MM.1S (cell line): Measurements from ENCODE around the gene A2ML1.

Experiments used
- DNase-seq: peaks from one replicate; pipeline ENCODE4 v3.0.0-alpha.2; 2015
- H2AFZ ChIP-seq: fragments of 300-600 bp; sonication (generic); 2 replicates; pipeline ENCODE4 v1.6.0; 2016; ENCODE audit warnings: antibody characterized with exemption, low read length
- H3F3A ChIP-seq: fragments of 300-600 bp; sonication (generic); 2 replicates; pipeline ENCODE4 v1.6.1; 2016; ENCODE audit warnings: mild to moderate bottlenecking, antibody characterized with exemption, low read length, moderate library complexity, mixed read lengths; ENCODE audit not compliant: insufficient read depth
- H3K27ac ChIP-seq: fragments of 300-600 bp; sonication (generic); 2 replicates; pipeline ENCODE4 v1.5.1; 2016; ENCODE audit warnings: mild to moderate bottlenecking, low read length
- H3K27me3 ChIP-seq: fragments of 300-600 bp; sonication (generic); replicated peaks from 2 replicates; pipeline ENCODE4 v1.6.0; 2016; ENCODE audit warnings: low read length; ENCODE audit not compliant: insufficient read depth
- H3K36me3 ChIP-seq: fragments of 300-600 bp; sonication (generic); replicated peaks from 2 replicates; pipeline ENCODE4 v1.6.1; 2016; ENCODE audit warnings: mild to moderate bottlenecking, low read length, mixed read lengths; ENCODE audit not compliant: insufficient read depth
- H3K4me1 ChIP-seq: fragments of 300-600 bp; sonication (generic); 2 replicates; pipeline ENCODE4 v1.6.1; 2016; ENCODE audit warnings: low read length, mixed read lengths
- H3K4me2 ChIP-seq: fragments of 300-600 bp; sonication (generic); 2 replicates; pipeline ENCODE4 v1.6.0; 2016; ENCODE audit warnings: low read depth, low read length
- H3K4me3 ChIP-seq: fragments of 300-600 bp; sonication (generic); 2 replicates; pipeline ENCODE4 v1.5.1; 2016; ENCODE audit warnings: low read length, mixed read lengths
- H3K79me2 ChIP-seq: fragments of 300-600 bp; sonication (generic); 2 replicates; pipeline ENCODE4 v1.6.1; 2016; ENCODE audit warnings: mixed run types, low read length, mixed read lengths
- H3K9ac ChIP-seq: fragments of 300-600 bp; sonication (generic); 2 replicates; pipeline ENCODE4 v1.6.1; 2016; ENCODE audit warnings: low read length, mixed read lengths
- H3K9me2 ChIP-seq: fragments of 300-600 bp; sonication (generic); replicated peaks from 2 replicates; pipeline ENCODE4 v1.6.1; 2016; ENCODE audit warnings: mild to moderate bottlenecking, low read length, mixed read lengths; ENCODE audit not compliant: insufficient read depth
- H3K9me3 ChIP-seq: fragments of 300-600 bp; sonication (generic); replicated peaks from 2 replicates; pipeline ENCODE4 v1.6.1; 2016; ENCODE audit warnings: mild to moderate bottlenecking, low read length, mixed read lengths; ENCODE audit not compliant: insufficient read depth
- H4K20me1 ChIP-seq: fragments of 300-600 bp; sonication (generic); 2 replicates; pipeline ENCODE4 v1.6.1; 2016; ENCODE audit warnings: mild to moderate bottlenecking, low read length, moderate library complexity, mixed read lengths; ENCODE audit not compliant: insufficient read depth
- CTCF ChIP-seq: fragments of 300-600 bp; sonication (generic); IDR thresholded peaks from 2 replicates; pipeline ENCODE4 v1.5.1; 2016; ENCODE audit warnings: antibody characterized with exemption, low read length, mixed read lengths
- EZH2 ChIP-seq: fragments of 300-600 bp; sonication (generic); optimal IDR thresholded peaks from 2 replicates; pipeline ENCODE3; 2017; ENCODE audit warnings: low read depth, mild to moderate bottlenecking, antibody characterized with exemption, low read length, mixed read lengths
- EZH2phosphoT487 ChIP-seq: fragments of 300-600 bp; sonication (generic); IDR thresholded peaks from 2 replicates; pipeline ENCODE4 v1.6.1; 2018; ENCODE audit warnings: antibody characterized with exemption, low read length

The A2ML1 gene

DNA sequence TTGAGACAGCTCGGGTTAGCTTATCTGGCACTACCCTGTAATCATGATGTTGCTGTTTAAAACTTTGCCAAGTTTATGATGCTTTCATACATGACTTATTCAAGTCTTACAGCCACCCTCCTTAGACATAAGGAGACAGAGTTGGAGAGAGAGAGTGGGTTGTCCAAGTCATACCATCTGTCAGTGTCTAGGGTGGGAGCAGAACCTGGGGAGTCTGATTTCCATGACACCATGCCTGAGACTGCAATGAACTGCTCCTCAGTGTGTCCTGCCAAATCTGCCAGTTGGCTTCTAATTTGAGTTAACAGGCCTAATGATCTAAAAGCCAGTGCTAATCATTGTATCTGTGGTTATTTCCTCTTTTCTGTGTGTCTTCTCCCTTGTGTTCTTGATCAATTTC lies 48.2 kb downstream of the A2ML1 start:
- Histone ChIP-seq H3K4me2 (no peak overlapping the region), H3K27me3 (no peaks in the 10 kb centered on the region), H3K4me3 (no peak overlapping the region), H3K9ac (no peak overlapping the region), H3K36me3 (no peaks in the 10 kb centered on the region), H4K20me1 (no peaks in the 10 kb centered on the region), H3K9me3 (no peaks in the 10 kb centered on the region), H2AFZ (no peak overlapping the region), H3K4me1 (no peaks in the 10 kb centered on the region), H3K27ac (no peak overlapping the region), H3K79me2 (no peaks in the 10 kb centered on the region), H3K9me2 (no peaks in the 10 kb centered on the region), H3F3A (no peaks in the 10 kb centered on the region)
- no peak for DNase-seq
- TF ChIP-seq EZH2phosphoT487 (no peak), CTCF (no peak), EZH2 (no peak)

- no peaks in the 10 kb centered on the region for H4K20me1 ChIP-seq
- H3K27me3 ChIP-seq = no peaks in the 10 kb centered on the region
- TF ChIP-seq CTCF (no peak), EZH2 (no peak), EZH2phosphoT487 (no peak)
- no peak for DNase-seq
- no peak overlapping the region for H3K4me2 ChIP-seq
- no peak overlapping the region for H3K27ac ChIP-seq
- no peaks in the 10 kb centered on the region for H3K79me2 ChIP-seq
- no peaks in the 10 kb centered on the region for H3K4me1 ChIP-seq
- H3K36me3 ChIP-seq = no peaks in the 10 kb centered on the region
- no peaks in the 10 kb centered on the region for H3K9me3 ChIP-seq
- H3K4me3 ChIP-seq = no peak overlapping the region
- no peak overlapping the region for H3K9ac ChIP-seq
- no peak overlapping the region for H2AFZ ChIP-seq
- no peaks in the 10 kb centered on the region for H3F3A ChIP-seq
- H3K9me2 ChIP-seq = no peaks in the 10 kb centered on the region
Observed at GRCh38 chr12:8871068-8871467, 48.6 kb downstream of the A2ML1 start.

DNA sequence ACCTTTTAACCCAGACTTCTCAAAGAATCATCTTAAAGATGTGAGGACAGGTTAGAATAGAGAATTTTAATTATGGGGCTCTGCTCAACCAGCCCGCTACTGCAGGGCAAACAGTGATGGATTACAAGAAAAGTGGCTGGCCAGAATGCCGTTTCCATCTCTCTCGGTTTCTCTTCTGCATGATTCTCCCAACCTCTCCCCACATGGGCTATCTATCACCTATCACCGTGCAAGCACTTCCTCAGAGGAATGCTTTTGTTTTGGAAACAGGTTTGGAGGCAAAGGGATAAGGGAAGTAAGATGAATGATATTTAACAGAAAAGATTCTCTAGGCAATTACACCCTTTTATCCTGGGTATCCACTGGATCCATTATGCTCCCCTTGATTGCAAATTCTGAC lies 54.5 kb downstream of the A2ML1 start:
- Histone ChIP-seq H3K9me2 (no peaks in the 10 kb centered on the region), H3K27ac (no peak overlapping the region), H3K79me2 (no peaks in the 10 kb centered on the region), H3K27me3 (peaks cover under 1% of the 10 kb centered on the region; the same call in 1 of the 2 replicates), H3K9ac (no peak overlapping the region), H3K36me3 (no peaks in the 10 kb centered on the region), H3K4me1 (0 out of 2 replicates have a peak, but pooled peaks cover 4% of the 10 kb centered on the region), H2AFZ (no peak overlapping the region), H4K20me1 (no peaks in the 10 kb centered on the region), H3K9me3 (no peaks in the 10 kb centered on the region), H3F3A (no peaks in the 10 kb centered on the region), H3K4me2 (no peak overlapping the region), H3K4me3 (no peak overlapping the region)
- TF ChIP-seq CTCF (no peak), EZH2 (no peak), EZH2phosphoT487 (no peak)
- no peak for DNase-seq
